CD14-positive monocyte (primary cell): ENCODE measurements around the gene IRF4. TPM values are rescaled to one million over a fixed set of nuclear protein-coding genes. Genes with fewer than 3 reads are reported as not detected.

Experiments used
- DNase-seq, 3 donors: peaks; one replicate each; pipeline ENCODE4 v3.0.0-alpha.2; 2011 to 2022
- H2AFZ ChIP-seq: 2 replicates; pipeline ENCODE4 v1.6.0; 2012; ENCODE audit warnings: mild to moderate bottlenecking, low read depth, low read length, inconsistent platforms; ENCODE audit not compliant: insufficient read depth, poor library complexity, severe bottlenecking
- H3K27ac ChIP-seq, 2 donors: 1 replicate in 1 of 2; 2 replicates in 1 of 2; pipeline ENCODE4 v1.5.1; 2012 to 2013; ENCODE audit warnings: low read length in 2 of 2, control low read depth in 1 of 2, inconsistent platforms in 1 of 2, low read depth in 1 of 2, mild to moderate bottlenecking in 1 of 2
- H3K27me3 ChIP-seq, 2 donors: one replicate each; pipeline versions ENCODE4 v1.6.0 to v1.6.1; 2011 to 2013; ENCODE audit warnings: low read length in 2 of 2; ENCODE audit not compliant: control insufficient read depth in 2 of 2, insufficient read depth in 2 of 2
- H3K36me3 ChIP-seq, 2 donors: replicated peaks in 1 of 2; 1 replicate in 1 of 2; 2 replicates in 1 of 2; pipeline versions ENCODE4 v1.5.1 to v1.6.1; 2012 to 2013; ENCODE audit warnings: low read length in 2 of 2, control low read depth in 1 of 2, inconsistent platforms in 1 of 2, mild to moderate bottlenecking in 1 of 2; ENCODE audit not compliant: insufficient read depth in 2 of 2, control insufficient read depth in 1 of 2
- H3K4me1 ChIP-seq, 2 donors: 1 replicate in 1 of 2; 2 replicates in 1 of 2; pipeline versions ENCODE4 v1.5.1 to v1.6.1; 2012 to 2013; ENCODE audit warnings: low read length in 2 of 2, control low read depth in 1 of 2, inconsistent platforms in 1 of 2, mild to moderate bottlenecking in 1 of 2, moderate library complexity in 1 of 2; ENCODE audit not compliant: insufficient read depth in 2 of 2, control insufficient read depth in 1 of 2
- H3K4me2 ChIP-seq: replicated peaks from 2 replicates; pipeline ENCODE3; 2012; ENCODE audit warnings: low read length, moderate library complexity, mild to moderate bottlenecking; ENCODE audit not compliant: poor library complexity, severe bottlenecking; ENCODE audit errors: extremely low read depth
- H3K4me3 ChIP-seq, 3 experiments: fragments of 200-600 bp in 1 of 3; sonication (generic) in 1 of 3; replicated peaks in 1 of 3; 1 replicate in 2 of 3; 2 replicates in 1 of 3; pipeline ENCODE4 v1.5.1; 2011 to 2013; ENCODE audit warnings: low read length in 3 of 3, mild to moderate bottlenecking in 3 of 3, control low read depth in 2 of 3, low read depth in 2 of 3, inconsistent platforms in 1 of 3, moderate library complexity in 1 of 3
- H3K79me2 ChIP-seq: 2 replicates; pipeline ENCODE4 v1.6.0; 2012; ENCODE audit warnings: mild to moderate bottlenecking, control low read depth, inconsistent platforms, low read length, moderate library complexity; ENCODE audit not compliant: insufficient read depth
- H3K9ac ChIP-seq: 2 replicates; pipeline ENCODE4 v1.6.0; 2017; ENCODE audit warnings: low read length, mild to moderate bottlenecking; ENCODE audit not compliant: insufficient read depth, poor library complexity, severe bottlenecking
- H3K9me3 ChIP-seq, 2 donors: replicated peaks in 1 of 2; 1 replicate in 1 of 2; 2 replicates in 1 of 2; pipeline versions ENCODE4 v1.5.1 to v1.6.1; 2012 to 2013; ENCODE audit warnings: low read length in 2 of 2, control low read depth in 1 of 2; ENCODE audit not compliant: control insufficient read depth in 1 of 2, insufficient read depth in 1 of 2
- H4K20me1 ChIP-seq: 2 replicates; pipeline ENCODE4 v1.6.0; 2012; ENCODE audit warnings: mild to moderate bottlenecking, low read length, control low read depth, moderate library complexity; ENCODE audit not compliant: insufficient read depth
- H3K27ac Mint-ChIP-seq, 7 donors: one replicate each; pipeline ENCODE4 v1.8.0; 2020; ENCODE audit warnings: mild to moderate bottlenecking in 7 of 7, mixed read lengths in 7 of 7, moderate library complexity in 6 of 7, inconsistent platforms in 2 of 7
- H3K27me3 Mint-ChIP-seq, 3 donors: one replicate each; pipeline ENCODE4 v1.8.0; 2021 to 2022; ENCODE audit warnings: low read depth in 3 of 3, mild to moderate bottlenecking in 3 of 3, mixed read lengths in 3 of 3, moderate library complexity in 3 of 3, inconsistent platforms in 1 of 3
- H3K36me3 Mint-ChIP-seq, 2 donors: one replicate each; pipeline ENCODE4 v1.8.0; 2020; ENCODE audit warnings: mixed read lengths in 2 of 2, inconsistent platforms in 1 of 2, mild to moderate bottlenecking in 1 of 2
- H3K4me1 Mint-ChIP-seq: one replicate; pipeline ENCODE4 v1.8.0; 2020; ENCODE audit warnings: mild to moderate bottlenecking, mixed read lengths
- H3K4me3 Mint-ChIP-seq, 2 donors: one replicate each; pipeline ENCODE4 v1.8.0; 2020; ENCODE audit warnings: mild to moderate bottlenecking in 2 of 2, mixed read lengths in 2 of 2, moderate library complexity in 1 of 2
- H3K9me3 Mint-ChIP-seq, 7 donors: one replicate each; pipeline ENCODE4 v1.8.0; 2020 to 2022; ENCODE audit warnings: mixed read lengths in 7 of 7, mild to moderate bottlenecking in 6 of 7, moderate library complexity in 6 of 7, inconsistent platforms in 2 of 7
- CTCF ChIP-seq: fragments of 200-600 bp; IDR thresholded peaks from one replicate; pipeline ENCODE4 v1.8.0; 2022; ENCODE audit warnings: antibody characterized with exemption, mild to moderate bottlenecking
- WGBS: methylation state at CpG from one replicate; pipeline ENCODE4 v1.1.5; 2013; ENCODE audit warnings: missing lambda C conversion rate; ENCODE audit not compliant: insufficient coverage; 5-methylcytosine and 5-hydroxymethylcytosine counted together
- intact Hi-C, 2 donors: fragments of 100-400 bp; cut with micrococcal nuclease; formaldehyde crosslinking; loops; one replicate each; pipeline versions ENCODE4 v1.15.0 to v1.15.1; 2023
- polyA plus RNA-seq, 3 donors: library from polyadenylated mRNA; depleted of rRNA in 1 of 3; unstranded in 2 of 3; stranded (reverse) in 1 of 3; fragments of 300-500 nt in 2 of 3; fragments of >200 nt in 1 of 3; fragmentation: Illumina TruSeq in 2 of 3; gene quantifications; 1 replicate in 2 of 3; 2 replicates in 1 of 3; pipeline ENCODE4 v1.2.3, GENCODE V29; 2012 to 2021

The IRF4 gene
- polyA plus RNA-seq, 3 donors, result 3.0 to 13.6 (median 6.4) TPM

- H3K9me3 ChIP-seq, result peaks cover 0 to 11% of the 10 kb centered on the region in 2 donors
- peak overlapping the region; percentile 84 for H2AFZ ChIP-seq
Measured at GRCh38 chr6:392441-393390, 1.2 kb downstream of the IRF4 start.

More at GRCh38 chr6:392441-393390, 1.2 kb downstream of the IRF4 start:
- Mint-ChIP-seq H3K36me3 (peaks cover 33 to 34% of the 10 kb centered on the region in 2 donors), H3K9me3 (peaks cover 0 to 30% (median 14%) of the 10 kb centered on the region in 7 donors), H3K27ac (peak overlapping the region in 2 of 7 donors; percentile 20 to 66), H3K4me3 (peak overlapping the region; percentile 98 to 99), H3K27me3 (peaks cover 68 to 85% (median 73%) of the 10 kb centered on the region in 3 donors), H3K4me1 (peaks cover 41% of the 10 kb centered on the region)
- WGBS, result 2% methylated on average over 108 of the region's 108 CpGs
- Histone ChIP-seq H3K27ac (peak overlapping the region in 1 of 2 donors; percentile 68), H3K4me1 (peaks cover 40 to 50% of the 10 kb centered on the region in 2 donors), H4K20me1 (peaks cover 52% of the 10 kb centered on the region), H3K4me3 (peak overlapping the region; percentile 55 to 84 (median 57)), H3K9ac (peak overlapping the region; percentile 69), H3K79me2 (no peaks in the 10 kb centered on the region), H3K27me3 (peaks cover 47 to 81% of the 10 kb centered on the region in 2 donors), H3K4me2 (peak overlapping the region; percentile 92), H3K36me3 (peaks cover 15 to 30% of the 10 kb centered on the region in 2 donors)
- intact Hi-C loops, result loop anchor here in 1 of 2 donors (5.0 kb wide), 1 partner anchor 205 kb away; no protein-coding TSS in a partner anchor
- peak; percentile 21 to 48 (median 30) for DNase-seq
- no peak for TF ChIP-seq CTCF
